GM20431 (cell line): Measurements from ENCODE around the gene GNB1L.

Experiments used
- in situ Hi-C: fragments of 300-500 bp; cut with MseI, MboI; formaldehyde crosslinking; loops from one replicate; pipeline ENCODE4 v1.15.0; 2020; ENCODE audit warnings: low sequenced_read_pairs; ENCODE audit not compliant: unreplicated experiment

The GNB1L gene

GRCh38 chr22:19745155-19746101, 109.2 kb downstream of the GNB1L start:
- in situ Hi-C loops = no loop called here

- in situ Hi-C loops = no loop called here
Observed at GRCh38 chr22:19744350-19745006, 110.2 kb downstream of the GNB1L start.

- in situ Hi-C loops = no loop called here
Observed at GRCh38 chr22:19743651-19744050, 111.0 kb downstream of the GNB1L start.

GRCh38 chr22:19743081-19743480, 111.6 kb downstream of the GNB1L start:
- in situ Hi-C loops = no loop called here

GRCh38 chr22:19742160-19743066, 112.3 kb downstream of the GNB1L start:
- in situ Hi-C loops = no loop called here

- in situ Hi-C loops = no loop called here
Observed at GRCh38 chr22:19741053-19741452, 113.6 kb downstream of the GNB1L start.

- in situ Hi-C loops = no loop called here
Observed at GRCh38 chr22:19740586-19740985, 114.1 kb downstream of the GNB1L start.

GRCh38 chr22:19739911-19740449, 114.7 kb downstream of the GNB1L start:
- in situ Hi-C loops = no loop called here

GRCh38 chr22:19739448-19739895, 115.2 kb downstream of the GNB1L start:
- in situ Hi-C loops = no loop called here

- in situ Hi-C loops = no loop called here
Observed at GRCh38 chr22:19738664-19739447, 115.8 kb downstream of the GNB1L start.

- in situ Hi-C loops = no loop called here
Observed at GRCh38 chr22:19737846-19738663, 116.6 kb downstream of the GNB1L start.

- in situ Hi-C loops = no loop called here
Observed at GRCh38 chr22:19735665-19736510, 118.8 kb downstream of the GNB1L start.

GRCh38 chr22:19734837-19735382, 119.8 kb downstream of the GNB1L start:
- in situ Hi-C loops = loop anchor here (5.0 kb wide), 1 partner anchor 177 kb away; no protein-coding TSS in a partner anchor

- in situ Hi-C loops = loop anchor here (5.0 kb wide), 1 partner anchor 178 kb away; no protein-coding TSS in a partner anchor
Observed at GRCh38 chr22:19734163-19734562, 120.5 kb downstream of the GNB1L start.

GRCh38 chr22:19733755-19734154, 120.9 kb downstream of the GNB1L start:
- in situ Hi-C loops = loop anchor here (5.0 kb wide), 1 partner anchor 179 kb away; no protein-coding TSS in a partner anchor
